Caco-2 (cell line): ENCODE results near the gene NEGR1. TPM values are rescaled to one million over a fixed set of nuclear protein-coding genes. Genes with fewer than 3 reads are reported as not detected.

Experiments used
- BruUV-seq: library from RNA; stranded (reverse); fragments of 400-500 nt; replicated peaks from 2 replicates; lab custom pipeline; 2021; lab: Mats Ljungman, UMichigan
- CTCF ChIA-PET: fragments of 300-600 bp; sonication (Branson Sonifier 250); formaldehyde crosslinking; loops from one replicate; lab custom pipeline; 2022; ENCODE audit warnings: antibody characterized with exemption; lab: Charles Lee
- POLR2A ChIA-PET: fragments of 300-600 bp; sonication (Branson Sonifier 250); formaldehyde crosslinking; loops from one replicate; lab custom pipeline; 2022; ENCODE audit warnings: antibody characterized with exemption; lab: Charles Lee
- DNase-seq, 2 experiments: peaks; one replicate each; pipeline versions ENCODE4 v3.0.0 to v3.0.0-alpha.2; 2020 to 2022
- H3K27me3 ChIP-seq: replicated peaks from 2 replicates; pipeline ENCODE4 v1.6.0; 2011; ENCODE audit warnings: low read length; ENCODE audit not compliant: control insufficient read depth, insufficient read depth
- H3K36me3 ChIP-seq: 2 replicates; pipeline ENCODE4 v1.5.1; 2011; ENCODE audit warnings: low read length; ENCODE audit not compliant: control insufficient read depth, insufficient read depth
- H3K4me1 ChIP-seq: fragments of 250-450 bp; sonication (Bioruptor Pico); 2 replicates; pipeline ENCODE4 v1.5.1; 2020; ENCODE audit warnings: mild to moderate bottlenecking
- H3K4me3 ChIP-seq: 2 replicates; pipeline ENCODE4 v1.5.1; 2011; ENCODE audit warnings: low read depth, mild to moderate bottlenecking, control low read depth, low read length
- H3K9me3 ChIP-seq: fragments of 250-450 bp; sonication (Bioruptor Pico); 2 replicates; pipeline ENCODE4 v1.5.1; 2020; ENCODE audit warnings: mild to moderate bottlenecking, moderate library complexity
- H3K27ac Mint-ChIP-seq: one replicate; pipeline ENCODE4 v1.8.0; 2022; ENCODE audit warnings: mixed read lengths; ENCODE audit not compliant: unreplicated experiment
- H3K27me3 Mint-ChIP-seq: one replicate; pipeline ENCODE4 v1.8.0; 2022; ENCODE audit warnings: mixed read lengths; ENCODE audit not compliant: insufficient read depth, unreplicated experiment
- H3K36me3 Mint-ChIP-seq: one replicate; pipeline ENCODE4 v1.8.0; 2022; ENCODE audit warnings: mild to moderate bottlenecking, mixed read lengths; ENCODE audit not compliant: insufficient read depth, unreplicated experiment
- H3K4me1 Mint-ChIP-seq: one replicate; pipeline ENCODE4 v1.8.0; 2022; ENCODE audit warnings: low read depth, mixed read lengths; ENCODE audit not compliant: unreplicated experiment
- H3K4me3 Mint-ChIP-seq: one replicate; pipeline ENCODE4 v1.8.0; 2022; ENCODE audit warnings: mild to moderate bottlenecking, moderate library complexity, mixed read lengths; ENCODE audit not compliant: unreplicated experiment
- H3K9me3 Mint-ChIP-seq: one replicate; pipeline ENCODE4 v1.8.0; 2022; ENCODE audit warnings: mixed read lengths; ENCODE audit not compliant: unreplicated experiment
- intact Hi-C: fragments of 100-400 bp; cut with micrococcal nuclease; formaldehyde crosslinking; loops from one replicate; pipeline ENCODE4 v1.10.0; 2022; ENCODE audit not compliant: unreplicated experiment
- total RNA-seq: library from RNA; stranded (reverse); gene quantifications from 2 replicates; pipeline ENCODE4 v1.2.3, GENCODE V29; 2022
- TF ChIP-seq, protein P1 (sequence below), 2 experiments: fragments of 200-600 bp in 1 of 2; IDR thresholded peaks; 1 replicate in 1 of 2; 2 replicates in 1 of 2; pipeline versions ENCODE4 v1.5.1 to v1.8.0; 2011 to 2022; ENCODE audit warnings: antibody characterized with exemption in 1 of 2, control low read depth in 1 of 2, inconsistent platforms in 1 of 2, low read depth in 1 of 2, low read length in 1 of 2, mild to moderate bottlenecking in 1 of 2, moderate library complexity in 1 of 2; ENCODE audit not compliant: insufficient read depth in 1 of 2, severe bottlenecking in 1 of 2, unreplicated experiment in 1 of 2

NEGR1 gene
- total RNA-seq, 1 experiment from 2014 or later, result not detected

- ChIA-PET CTCF (no interaction called here), POLR2A (no interaction called here)
- Mint-ChIP-seq H3K9me3 (no peaks in the 10 kb centered on the region), H3K36me3 (no peaks in the 10 kb centered on the region), H3K4me1 (no peaks in the 10 kb centered on the region), H3K27ac (no peak overlapping the region), H3K27me3 (no peaks in the 10 kb centered on the region), H3K4me3 (no peak overlapping the region)
- no peak for DNase-seq
- no peaks in the 10 kb centered on the region for H3K27me3 ChIP-seq
- TF ChIP-seq, protein P1, sequence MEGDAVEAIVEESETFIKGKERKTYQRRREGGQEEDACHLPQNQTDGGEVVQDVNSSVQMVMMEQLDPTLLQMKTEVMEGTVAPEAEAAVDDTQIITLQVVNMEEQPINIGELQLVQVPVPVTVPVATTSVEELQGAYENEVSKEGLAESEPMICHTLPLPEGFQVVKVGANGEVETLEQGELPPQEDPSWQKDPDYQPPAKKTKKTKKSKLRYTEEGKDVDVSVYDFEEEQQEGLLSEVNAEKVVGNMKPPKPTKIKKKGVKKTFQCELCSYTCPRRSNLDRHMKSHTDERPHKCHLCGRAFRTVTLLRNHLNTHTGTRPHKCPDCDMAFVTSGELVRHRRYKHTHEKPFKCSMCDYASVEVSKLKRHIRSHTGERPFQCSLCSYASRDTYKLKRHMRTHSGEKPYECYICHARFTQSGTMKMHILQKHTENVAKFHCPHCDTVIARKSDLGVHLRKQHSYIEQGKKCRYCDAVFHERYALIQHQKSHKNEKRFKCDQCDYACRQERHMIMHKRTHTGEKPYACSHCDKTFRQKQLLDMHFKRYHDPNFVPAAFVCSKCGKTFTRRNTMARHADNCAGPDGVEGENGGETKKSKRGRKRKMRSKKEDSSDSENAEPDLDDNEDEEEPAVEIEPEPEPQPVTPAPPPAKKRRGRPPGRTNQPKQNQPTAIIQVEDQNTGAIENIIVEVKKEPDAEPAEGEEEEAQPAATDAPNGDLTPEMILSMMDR (IDR thresholded peaks at IDR 0.05; ENCODE audit: insufficient read depth in 1 of 2, low read depth in 1 of 2, low read length in 1 of 2, severe bottlenecking in 1 of 2, unreplicated experiment in 1 of 2), result no peak
- no TSS peak for BruUV-seq
- no peaks in the 10 kb centered on the region for H3K36me3 ChIP-seq
- intact Hi-C loops, result no loop called here
- H3K4me1 ChIP-seq, result no peaks in the 10 kb centered on the region
- no peak overlapping the region for H3K4me3 ChIP-seq
- no peaks in the 10 kb centered on the region for H3K9me3 ChIP-seq
Observed at GRCh38 chr1:71490432-71490831, 791.9 kb downstream of the NEGR1 start.

GRCh38 chr1:71488555-71489252 lies 793.6 kb downstream of the NEGR1 start:
- TF ChIP-seq, protein P1 (IDR thresholded peaks at IDR 0.05; ENCODE audit: insufficient read depth in 1 of 2, low read depth in 1 of 2, low read length in 1 of 2, severe bottlenecking in 1 of 2, unreplicated experiment in 1 of 2), result no peak
- no peak overlapping the region for H3K4me3 ChIP-seq
- DNase-seq, result no peak
- Mint-ChIP-seq H3K36me3 (no peaks in the 10 kb centered on the region), H3K4me3 (no peak overlapping the region), H3K9me3 (no peaks in the 10 kb centered on the region), H3K27me3 (no peaks in the 10 kb centered on the region), H3K27ac (no peak overlapping the region), H3K4me1 (no peaks in the 10 kb centered on the region)
- no peaks in the 10 kb centered on the region for H3K27me3 ChIP-seq
- intact Hi-C loops, result no loop called here
- no TSS peak for BruUV-seq
- no peaks in the 10 kb centered on the region for H3K4me1 ChIP-seq
- POLR2A ChIA-PET, result interaction anchor here (0.5 kb wide), 1 partner anchor 216 kb away, joined by 4 read pairs; no protein-coding TSS in a partner anchor
- CTCF ChIA-PET, result no interaction called here
- no peaks in the 10 kb centered on the region for H3K36me3 ChIP-seq
- H3K9me3 ChIP-seq, result no peaks in the 10 kb centered on the region

DNA sequence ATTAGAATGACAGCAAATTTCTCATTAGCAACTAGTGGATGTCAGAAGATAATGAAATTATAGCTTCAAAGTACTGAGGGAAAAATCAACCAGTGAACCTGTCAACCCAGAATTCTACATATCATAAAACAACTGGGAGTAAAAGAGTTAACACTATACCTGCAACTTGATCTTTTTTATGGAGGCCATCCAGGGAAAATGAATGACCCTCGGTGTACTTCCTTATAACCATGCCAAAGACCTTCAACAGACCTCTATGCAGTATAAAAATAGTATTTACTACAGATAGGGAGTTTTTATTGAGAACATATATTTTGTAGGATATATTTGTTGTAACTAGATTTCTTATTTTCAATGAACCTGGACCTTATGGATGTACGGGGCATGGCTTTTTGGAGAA lies 809.0 kb downstream of the NEGR1 start:
- DNase-seq, result no peak
- Histone ChIP-seq H3K9me3 (no peaks in the 10 kb centered on the region), H3K36me3 (no peaks in the 10 kb centered on the region), H3K4me1 (no peaks in the 10 kb centered on the region), H3K27me3 (no peaks in the 10 kb centered on the region), H3K4me3 (no peak overlapping the region)
- Mint-ChIP-seq H3K9me3 (no peaks in the 10 kb centered on the region), H3K4me1 (no peaks in the 10 kb centered on the region), H3K27me3 (peaks cover 3% of the 10 kb centered on the region), H3K36me3 (no peaks in the 10 kb centered on the region), H3K4me3 (no peak overlapping the region), H3K27ac (no peak overlapping the region)
- ChIA-PET CTCF (no interaction called here), POLR2A (no interaction called here)
- no TSS peak for BruUV-seq
- TF ChIP-seq, protein P1 (IDR thresholded peaks at IDR 0.05; ENCODE audit: insufficient read depth in 1 of 2, low read depth in 1 of 2, low read length in 1 of 2, severe bottlenecking in 1 of 2, unreplicated experiment in 1 of 2), result no peak
- intact Hi-C loops, result no loop called here
